Non-pigmented ciliary epithelial cell (primary cell): Measurements from ENCODE around the gene GSN.
A peak's percentile ranks its signal among the peaks of the same experiment; 100 is the strongest.

Experiments used
- DNase-seq: peaks from one replicate; pipeline ENCODE4 v3.0.0-alpha.2; 2010; ENCODE audit warnings: low read depth

Gene GSN

DNA sequence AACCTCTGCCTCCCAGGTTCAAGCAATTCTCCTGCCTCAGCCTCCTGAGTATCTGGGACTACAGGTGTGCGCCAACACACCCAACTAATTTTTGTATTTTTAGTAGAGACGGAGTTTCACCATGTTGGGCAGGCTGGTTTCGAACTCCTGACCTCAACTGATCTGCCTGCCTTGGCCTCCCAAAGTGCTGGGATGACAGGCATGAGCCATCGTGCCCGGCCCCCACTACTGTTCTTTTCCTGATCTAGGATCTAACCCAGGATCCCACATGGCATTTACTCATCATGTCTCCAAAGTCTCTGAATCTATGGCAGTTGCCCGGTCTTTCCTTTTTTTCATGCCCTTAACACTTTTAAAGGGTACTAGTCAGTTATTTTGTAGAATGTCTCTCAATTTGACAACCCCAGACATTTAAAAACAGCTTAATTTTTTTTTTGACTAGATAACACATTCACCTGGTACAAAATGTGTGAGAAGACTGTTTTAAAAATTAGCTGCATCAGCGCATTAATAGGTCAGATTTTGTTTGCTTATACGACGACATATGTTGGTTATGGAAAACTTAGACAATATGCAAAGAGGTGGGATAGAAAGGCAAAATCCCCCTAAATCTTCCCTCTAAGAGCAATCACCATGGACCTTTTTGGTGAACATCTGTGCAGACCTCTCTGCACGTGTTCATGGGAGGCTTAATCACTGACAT is 55.6 kb downstream of the GSN start:
- DNase-seq: no peak

DNA sequence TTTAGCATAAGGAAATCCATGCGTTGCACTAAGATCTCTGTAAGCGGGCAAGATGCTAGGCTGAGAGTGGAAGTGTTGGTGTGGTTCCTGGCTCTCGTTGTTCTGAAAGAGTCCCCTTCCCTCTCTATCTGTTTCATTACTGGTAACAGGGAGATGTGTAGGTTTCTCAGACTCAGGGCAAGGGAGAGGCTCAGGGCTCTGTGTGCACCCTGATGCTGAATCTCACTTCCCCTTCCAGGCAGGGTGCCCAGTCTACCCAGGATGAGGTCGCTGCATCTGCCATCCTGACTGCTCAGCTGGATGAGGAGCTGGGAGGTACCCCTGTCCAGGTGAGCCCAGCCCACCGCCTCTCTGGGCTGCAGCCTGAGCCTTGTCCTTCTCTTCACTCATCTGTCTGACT is 56.4 kb downstream of the GSN start:
- no peak for DNase-seq

DNA sequence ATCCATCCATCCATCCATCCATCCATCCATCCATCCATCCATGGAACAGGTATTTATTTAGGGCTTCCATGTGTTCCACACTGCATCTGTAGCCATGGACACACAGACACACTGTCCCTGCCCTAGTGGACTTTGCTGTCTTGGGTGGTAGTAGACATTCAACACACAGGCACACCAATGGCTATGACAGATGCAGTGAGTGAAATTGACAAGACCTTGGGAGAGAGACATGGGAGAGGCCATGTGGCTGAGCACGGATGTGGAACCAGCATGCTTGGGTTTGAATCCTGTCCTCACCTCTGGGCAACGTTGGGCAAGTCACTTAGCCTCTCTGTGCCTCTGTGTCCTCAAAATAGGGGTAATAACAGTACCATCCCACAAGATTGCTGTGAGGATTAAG is 56.8 kb downstream of the GSN start:
- no peak for DNase-seq

DNA sequence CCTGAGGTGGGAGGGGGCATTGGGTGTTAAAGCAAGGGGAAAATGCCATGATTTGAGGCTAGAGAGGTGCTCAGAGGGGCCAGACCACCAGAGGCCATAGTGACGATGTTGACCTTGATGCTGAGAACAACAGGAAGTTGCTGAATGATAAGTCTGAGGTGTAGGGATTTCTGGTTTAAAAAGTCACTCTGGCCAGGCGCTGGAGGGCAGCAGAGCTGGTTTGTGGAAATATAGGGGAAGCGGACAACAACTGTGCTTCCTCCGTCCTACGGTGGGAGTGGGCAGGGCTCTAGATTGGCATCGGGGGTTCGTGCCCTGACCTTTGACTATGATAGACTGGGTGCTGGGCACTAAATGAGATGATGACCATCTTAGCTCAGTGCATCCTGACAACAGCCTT is 57.4 kb downstream of the GSN start:
- DNase-seq: no peak

GRCh38 chr9:121326130-121326838 is 58.3 kb downstream of the GSN start:
- DNase-seq: no peak

GRCh38 chr9:121326901-121327613 is 59.1 kb downstream of the GSN start:
- no peak for DNase-seq

DNA sequence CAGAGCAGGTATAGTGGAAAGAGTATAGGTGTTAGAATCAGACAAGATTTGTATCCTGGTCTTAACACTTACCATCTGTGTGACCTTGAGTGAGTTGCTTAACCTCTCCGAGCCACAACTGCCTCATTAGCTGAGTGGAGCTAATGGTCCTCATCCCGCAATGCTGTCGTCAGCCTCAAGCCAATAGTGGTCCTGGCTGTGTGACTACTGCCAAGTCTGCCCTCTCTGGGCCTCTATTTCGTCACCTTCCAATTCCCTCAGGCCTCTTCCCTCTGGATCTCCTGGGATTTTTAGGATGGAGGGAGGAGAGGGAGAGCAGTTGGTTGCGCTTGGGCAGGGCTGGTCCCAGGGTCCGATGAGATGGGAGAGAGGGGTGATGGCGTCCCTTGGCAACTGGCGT is 60.5 kb downstream of the GSN start:
- DNase-seq: no peak

GRCh38 chr9:121328876-121329681 is 61.1 kb downstream of the GSN start:
- DNase-seq: no peak

GRCh38 chr9:121331549-121331948 is 63.6 kb downstream of the GSN start:
- DNase-seq: no peak

GRCh38 chr9:121331992-121332685 is 64.2 kb downstream of the GSN start:
- DNase-seq: no peak

DNA sequence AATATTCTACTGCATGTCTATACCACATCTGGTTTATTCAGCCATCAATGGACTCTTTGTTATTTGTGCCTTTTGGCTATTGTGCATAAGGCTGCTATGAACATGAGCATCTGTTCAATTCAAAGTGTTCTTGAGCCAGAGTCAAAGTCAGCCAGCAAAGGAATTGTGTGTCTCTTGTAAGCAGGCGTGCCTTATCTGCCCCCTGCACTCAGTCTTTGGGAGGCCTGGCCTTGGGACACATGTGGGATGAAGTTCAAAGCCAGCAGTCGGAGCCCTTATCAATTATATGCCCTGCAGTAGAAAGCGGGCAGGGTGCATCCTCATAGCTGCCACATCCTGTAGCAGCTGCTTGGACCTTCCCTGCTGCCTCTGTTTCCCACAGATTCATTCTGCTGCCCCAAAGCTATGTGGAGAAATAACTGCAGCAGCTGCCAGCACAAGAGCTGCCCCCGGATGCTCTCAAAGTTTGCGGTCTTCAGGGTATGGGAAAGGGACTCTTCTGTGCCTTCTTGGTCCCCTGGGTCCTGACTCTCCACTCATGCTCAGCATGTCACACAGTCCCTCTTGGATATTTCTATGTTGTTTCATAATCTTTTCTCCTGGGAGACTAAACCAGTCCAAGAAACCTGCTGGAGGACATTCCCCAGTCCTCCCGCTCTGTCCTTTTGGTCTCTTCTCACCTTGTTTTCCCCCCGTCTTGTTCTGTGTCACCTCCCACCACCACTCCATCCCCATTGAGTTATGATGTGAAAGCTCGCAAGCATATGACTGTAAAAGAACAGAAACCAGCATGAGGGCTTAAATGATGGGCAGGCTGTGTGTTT is 66.2 kb downstream of the GSN start:
- DNase-seq: no peak

DNA sequence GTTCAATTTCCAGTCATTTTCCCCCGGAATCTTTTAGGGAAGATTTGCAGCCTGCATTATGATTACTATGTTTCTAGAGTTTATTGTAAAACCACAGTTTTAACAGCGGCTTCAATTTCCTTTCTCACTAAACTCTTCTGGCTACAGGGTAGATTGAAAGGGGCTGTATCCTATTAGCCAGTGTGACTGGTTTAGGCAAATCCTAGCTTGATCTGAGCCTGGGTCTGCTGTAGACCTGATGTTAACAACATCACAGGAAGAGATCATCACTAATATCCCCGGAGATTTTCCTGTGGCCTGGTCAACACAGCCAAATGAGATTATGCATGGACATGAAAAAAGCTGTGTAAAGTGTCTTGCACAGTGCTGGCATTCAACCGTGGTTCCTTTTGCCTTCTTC is 68.7 kb downstream of the GSN start:
- DNase-seq: no peak

- no peak for DNase-seq
These were observed 71.5 kb downstream of the GSN start for GRCh38 chr9:121339437-121339836.

DNA sequence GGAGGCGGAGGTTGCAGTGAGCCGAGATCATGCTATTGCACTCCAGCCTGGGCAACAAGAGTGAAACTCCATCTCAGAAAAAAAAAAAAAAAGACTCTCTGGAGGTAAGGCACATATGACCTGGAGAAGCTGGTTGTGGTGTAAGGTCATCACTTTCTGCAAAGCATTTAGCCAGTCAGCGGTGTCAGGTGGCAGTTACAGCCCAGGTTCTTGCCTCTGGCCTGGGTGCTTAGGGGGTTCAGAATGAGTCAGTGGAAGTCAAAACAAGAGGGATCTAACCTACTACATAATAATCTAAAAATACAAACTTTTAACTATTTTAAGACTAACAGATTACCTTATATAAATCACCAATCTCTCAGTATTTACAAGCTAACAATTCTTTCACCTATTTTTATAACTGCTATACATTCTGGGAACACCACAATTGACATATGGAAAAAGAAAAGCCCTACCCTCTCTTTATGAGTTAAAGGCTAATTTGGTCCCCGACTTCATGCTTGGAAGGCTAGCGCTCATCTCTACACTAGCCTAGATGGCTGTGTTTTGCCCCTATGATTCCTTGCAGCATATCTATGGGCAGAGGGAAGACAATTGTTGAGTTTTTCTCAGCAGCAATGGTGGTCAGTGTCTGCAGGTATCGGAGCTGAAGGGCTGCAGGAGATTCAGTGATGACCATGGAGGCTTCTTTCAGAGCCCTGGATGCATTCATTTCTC is 72.9 kb downstream of the GSN start:
- no peak for DNase-seq

DNA sequence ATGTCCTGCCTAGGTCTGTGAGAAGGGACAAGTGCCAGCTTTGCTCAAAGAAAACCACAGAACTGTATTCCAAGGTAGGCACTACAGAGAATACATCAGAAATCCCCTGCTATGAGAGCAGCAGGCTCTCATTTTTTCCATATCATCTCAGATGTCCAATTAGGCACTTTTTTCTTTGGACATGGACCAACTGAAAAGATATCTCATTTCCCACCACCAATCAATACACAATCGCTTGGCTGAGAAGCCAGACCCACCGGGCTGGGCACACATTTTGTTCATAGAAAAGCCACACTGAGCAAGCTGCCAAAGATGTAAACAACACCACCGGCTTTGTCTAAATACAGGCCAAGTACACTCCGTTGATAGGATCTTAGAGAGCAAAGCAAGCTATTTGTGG is 76.2 kb downstream of the GSN start:
- DNase-seq: no peak

DNA sequence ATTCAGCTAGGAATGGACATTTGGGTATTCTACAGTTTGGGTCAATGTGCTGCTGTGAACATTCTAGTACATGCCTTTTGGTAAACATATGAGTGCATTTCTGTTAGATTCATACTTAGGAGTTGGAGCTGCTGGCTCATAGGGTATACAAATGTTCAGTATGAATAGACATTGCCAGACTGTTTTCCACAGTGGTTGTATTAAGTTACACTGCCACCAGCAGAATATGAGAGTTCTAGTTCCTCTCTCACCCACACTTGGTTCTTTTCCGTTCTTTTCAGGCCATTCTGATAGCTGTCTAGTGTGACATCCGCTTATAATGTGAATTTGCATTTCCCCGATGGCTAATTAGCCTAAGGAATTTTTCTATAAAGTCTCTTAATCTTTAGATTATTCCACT is 77.1 kb downstream of the GSN start:
- DNase-seq: no peak

DNA sequence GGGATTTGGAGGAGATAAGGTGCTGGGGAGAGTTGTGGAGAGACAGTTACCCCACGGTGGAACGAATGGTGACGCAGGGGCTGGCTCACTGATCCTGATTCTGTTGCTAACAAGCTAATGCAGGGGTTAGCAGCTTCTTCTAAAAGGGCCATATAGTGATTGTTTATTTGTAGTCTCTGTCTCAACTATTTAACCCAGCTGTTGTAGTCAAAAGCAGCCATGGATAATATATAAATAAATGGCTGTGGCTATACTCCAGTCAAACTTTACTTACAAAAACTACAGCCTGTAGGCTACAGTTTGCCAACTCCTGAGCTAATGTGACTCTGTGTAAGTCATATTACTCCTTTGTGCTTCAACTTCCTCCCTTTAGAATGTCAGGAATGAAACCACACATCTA is 80.3 kb downstream of the GSN start:
- DNase-seq: no peak

- no peak for DNase-seq
These were observed 81.0 kb downstream of the GSN start for GRCh38 chr9:121349009-121349408.

GRCh38 chr9:121350036-121350435 is 82.1 kb downstream of the GSN start:
- no peak for DNase-seq

- peak; percentile 76 for DNase-seq
These were observed 83.1 kb downstream of the GSN start for GRCh38 chr9:121350993-121351561.
